ENCODE measurements around the gene SYNC. TPM values are rescaled to one million over a fixed set of nuclear protein-coding genes. Genes with fewer than 3 reads are reported as not detected.

SYNC gene
- total RNA-seq, 2 experiments from 2014 or later = 0.09 TPM; not detected in 1

DNA sequence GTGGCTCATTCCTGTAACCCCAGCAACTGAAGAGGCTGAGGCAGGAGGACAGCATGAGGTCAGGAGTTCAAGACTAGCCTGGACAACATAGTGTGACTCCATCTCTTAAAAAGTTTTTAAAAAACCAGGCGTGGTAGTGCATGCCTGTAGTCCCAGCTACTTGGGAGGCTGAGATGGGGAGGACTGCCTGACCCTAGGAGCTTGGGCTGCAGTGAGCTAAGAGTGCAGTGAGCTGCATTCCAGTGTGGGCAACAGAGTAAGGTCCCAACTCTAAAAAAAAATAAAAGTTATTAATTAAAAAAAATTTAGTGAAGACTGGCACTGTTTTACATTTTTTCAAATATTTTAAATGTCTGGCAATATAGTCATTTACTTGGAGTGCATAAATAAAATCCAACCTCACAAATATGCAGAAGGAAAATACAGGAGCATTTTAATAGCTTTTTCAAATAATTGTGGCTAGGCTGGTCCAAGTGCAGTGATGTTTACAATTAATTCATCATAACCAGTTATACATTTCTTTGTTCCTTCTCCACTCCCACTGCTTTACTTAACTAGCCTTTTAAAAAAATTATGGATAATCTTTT is 63.0 kb downstream of the SYNC start:
- Histone ChIP-seq H3K4me1 (ENCODE audit: insufficient read depth, low read length, poor library complexity, severe bottlenecking) (no peaks in the 10 kb centered on the region), H3K36me3 (ENCODE audit: insufficient read depth, low read length) (peaks cover 68% of the 10 kb centered on the region), H2AFZ (ENCODE audit: low read length) (no peak overlapping the region), H3K4me2 (ENCODE audit: low read length) (no peak overlapping the region), H3K79me2 (ENCODE audit: insufficient read depth, low read depth, low read length) (peaks cover 95% of the 10 kb centered on the region), H3K9me3 (ENCODE audit: low read length) (no peaks in the 10 kb centered on the region), H3K27ac (ENCODE audit: low read depth, low read length, poor library complexity, severe bottlenecking) (no peak overlapping the region), H3K4me3 (ENCODE audit: low read depth, low read length, poor library complexity, severe bottlenecking) (no peak overlapping the region), H4K20me1 (ENCODE audit: insufficient read depth, low read length) (no peaks in the 10 kb centered on the region), H3K9me2 (ENCODE audit: insufficient read depth, low read length) (no peaks in the 10 kb centered on the region)
- ChIA-PET POLR2A (interaction anchor here (0.7 to 1.2 kb wide), 2 partner anchors 10 to 12 kb away, joined by 3 to 4 read pairs; partner anchors contain the start of gene RBBP4), CTCF (ENCODE audit: unreplicated experiment) (no interaction called here)
- no peak for TF ChIP-seq EZH2phosphoT487 (IDR thresholded peaks at IDR 0.05; ENCODE audit: borderline replicate concordance, low read depth, low read length)
- TF ChIP-seq, protein P1, sequence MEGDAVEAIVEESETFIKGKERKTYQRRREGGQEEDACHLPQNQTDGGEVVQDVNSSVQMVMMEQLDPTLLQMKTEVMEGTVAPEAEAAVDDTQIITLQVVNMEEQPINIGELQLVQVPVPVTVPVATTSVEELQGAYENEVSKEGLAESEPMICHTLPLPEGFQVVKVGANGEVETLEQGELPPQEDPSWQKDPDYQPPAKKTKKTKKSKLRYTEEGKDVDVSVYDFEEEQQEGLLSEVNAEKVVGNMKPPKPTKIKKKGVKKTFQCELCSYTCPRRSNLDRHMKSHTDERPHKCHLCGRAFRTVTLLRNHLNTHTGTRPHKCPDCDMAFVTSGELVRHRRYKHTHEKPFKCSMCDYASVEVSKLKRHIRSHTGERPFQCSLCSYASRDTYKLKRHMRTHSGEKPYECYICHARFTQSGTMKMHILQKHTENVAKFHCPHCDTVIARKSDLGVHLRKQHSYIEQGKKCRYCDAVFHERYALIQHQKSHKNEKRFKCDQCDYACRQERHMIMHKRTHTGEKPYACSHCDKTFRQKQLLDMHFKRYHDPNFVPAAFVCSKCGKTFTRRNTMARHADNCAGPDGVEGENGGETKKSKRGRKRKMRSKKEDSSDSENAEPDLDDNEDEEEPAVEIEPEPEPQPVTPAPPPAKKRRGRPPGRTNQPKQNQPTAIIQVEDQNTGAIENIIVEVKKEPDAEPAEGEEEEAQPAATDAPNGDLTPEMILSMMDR (conservative IDR thresholded peaks at IDR 0.05; ENCODE audit: low read length) = no peak
- no TSS peak for BruUV-seq (replicated peaks)
- DNase-seq (ENCODE audit: low spot score) = no peak
- intact Hi-C loops (cut with micrococcal nuclease; ENCODE audit: unreplicated experiment) = no loop called here

DNA sequence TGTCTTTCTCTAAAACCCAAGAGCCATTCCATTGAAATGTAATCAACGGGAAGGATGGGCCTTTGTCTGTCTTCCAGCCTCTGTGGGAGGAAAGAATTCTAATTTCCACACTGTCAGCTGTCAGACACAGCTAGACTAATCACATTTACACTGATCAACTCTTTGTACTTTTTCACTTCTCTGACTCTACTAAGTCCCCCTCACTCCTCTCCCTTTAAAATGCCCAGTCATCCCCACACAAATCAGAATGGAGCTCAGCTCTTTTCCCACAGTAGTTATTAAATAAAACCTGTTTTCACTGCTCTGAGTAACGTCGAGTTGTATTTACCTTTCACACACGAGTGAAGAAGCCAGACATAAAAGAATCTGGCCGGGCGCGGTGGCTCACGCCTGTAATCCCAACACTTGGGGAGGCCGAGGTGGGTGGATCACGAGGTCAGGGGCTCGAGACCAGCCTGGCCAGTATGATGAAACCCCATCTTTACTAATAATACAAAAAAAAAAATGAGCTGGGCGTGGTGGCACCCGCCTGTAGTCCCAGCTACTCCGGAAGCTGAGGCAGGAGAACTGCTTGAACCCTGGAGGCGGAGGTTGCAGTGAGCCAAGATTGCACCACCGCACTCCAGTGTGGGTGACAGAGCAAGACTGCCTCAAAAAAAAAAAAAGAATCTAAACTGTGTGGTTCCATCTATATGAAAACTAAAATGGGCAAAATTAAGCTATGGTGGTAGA is 65.5 kb downstream of the SYNC start:
- H3K9me2 ChIP-seq (ENCODE audit: insufficient read depth, low read length) = no peaks in the 10 kb centered on the region
- peaks cover 95% of the 10 kb centered on the region for H3K79me2 ChIP-seq (ENCODE audit: insufficient read depth, low read depth, low read length)
- no peaks in the 10 kb centered on the region for H3K9me3 ChIP-seq (ENCODE audit: low read length)
- no peak overlapping the region for H3K4me2 ChIP-seq (ENCODE audit: low read length)
- POLR2A ChIA-PET = interaction anchor here (0.7 to 1.3 kb wide), 2 partner anchors 8 to 23 kb away, joined by 3 read pairs; no protein-coding TSS in a partner anchor
- no TSS peak for BruUV-seq (replicated peaks)
- no peak overlapping the region for H2AFZ ChIP-seq (ENCODE audit: low read length)
- H4K20me1 ChIP-seq (ENCODE audit: insufficient read depth, low read length) = no peaks in the 10 kb centered on the region
- CTCF ChIA-PET (ENCODE audit: unreplicated experiment) = interaction anchor here (0.6 kb wide), 1 partner anchor 205 kb away, joined by 3 read pairs; no protein-coding TSS in a partner anchor
- intact Hi-C loops (cut with micrococcal nuclease; ENCODE audit: unreplicated experiment) = no loop called here
- no peak overlapping the region for H3K27ac ChIP-seq (ENCODE audit: low read depth, low read length, poor library complexity, severe bottlenecking)
- peaks cover 77% of the 10 kb centered on the region for H3K36me3 ChIP-seq (ENCODE audit: insufficient read depth, low read length)
- peaks cover 10% of the 10 kb centered on the region for H3K4me1 ChIP-seq (ENCODE audit: insufficient read depth, low read length, poor library complexity, severe bottlenecking)
- DNase-seq (ENCODE audit: low spot score) = no peak
- TF ChIP-seq, protein P1 (conservative IDR thresholded peaks at IDR 0.05; ENCODE audit: low read length) = no peak
- TF ChIP-seq EZH2phosphoT487 (IDR thresholded peaks at IDR 0.05; ENCODE audit: borderline replicate concordance, low read depth, low read length) = no peak
- no peak overlapping the region for H3K4me3 ChIP-seq (ENCODE audit: low read depth, low read length, poor library complexity, severe bottlenecking)
